Endothelial cell of umbilical vein (primary cell): Measurements from ENCODE around the gene GNA12. TPM values are rescaled to one million over a fixed set of nuclear protein-coding genes. Genes with fewer than 3 reads are reported as not detected.

ENCODE experiments used
- BruUV-seq: library from RNA; stranded (reverse); fragments of 400-500 nt; replicated peaks from 2 replicates; lab custom pipeline; 2021; lab: Mats Ljungman, UMichigan
- CTCF ChIA-PET: fragments of 300-600, 350-600 bp; sonication (Branson Sonifier 250); formaldehyde crosslinking; loops from one replicate; lab custom pipeline; 2021; ENCODE audit warnings: antibody characterized with exemption, inconsistent platforms; lab: Charles Lee
- POLR2A ChIA-PET: fragments of 300-600, 350-600 bp; sonication (Branson Sonifier 250); formaldehyde crosslinking; loops from one replicate; lab custom pipeline; 2021; ENCODE audit warnings: antibody characterized with exemption, inconsistent platforms; lab: Charles Lee
- DNase-seq: peaks from one replicate; pipeline ENCODE4 v3.0.0-alpha.2; 2011; ENCODE audit warnings: low read depth, low spot score
- FAIRE-seq: peaks from 2 replicates; lab custom pipeline; 2011; peaks lifted over from hg19 to GRCh38; lab: Jason Lieb, UNC
- H2AFZ ChIP-seq: 2 replicates; pipeline ENCODE4 v1.6.0; 2012; ENCODE audit warnings: low read depth, low read length, control low read depth, inconsistent platforms
- H3K27ac ChIP-seq: 2 replicates; pipeline ENCODE4 v1.5.1; 2011; ENCODE audit warnings: low read depth, mild to moderate bottlenecking, control low read depth, low read length, moderate library complexity; ENCODE audit not compliant: insufficient read depth
- H3K27me3 ChIP-seq, 2 experiments: 2 replicates each; pipeline versions ENCODE4 v1.6.0 to v1.6.1; 2011; ENCODE audit warnings: low read length in 2 of 2, mixed read lengths in 1 of 2; ENCODE audit not compliant: control insufficient read depth in 2 of 2, insufficient read depth in 2 of 2
- H3K36me3 ChIP-seq, 2 experiments: 2 replicates in 1 of 2; 3 replicates in 1 of 2; pipeline ENCODE4 v1.5.1; 2011; ENCODE audit warnings: low read length in 2 of 2, mild to moderate bottlenecking in 1 of 2, moderate library complexity in 1 of 2; ENCODE audit not compliant: control insufficient read depth in 2 of 2, insufficient read depth in 2 of 2; ENCODE audit errors: extremely low read depth in 1 of 2
- H3K4me1 ChIP-seq: 3 replicates; pipeline ENCODE4 v1.5.1; 2011; ENCODE audit warnings: mild to moderate bottlenecking, low read length; ENCODE audit not compliant: control insufficient read depth, insufficient read depth; ENCODE audit errors: extremely low read depth
- H3K4me2 ChIP-seq: 2 replicates; pipeline ENCODE4 v1.6.1; 2011; ENCODE audit warnings: low read length, control low read depth, mixed read lengths; ENCODE audit not compliant: insufficient read depth
- H3K4me3 ChIP-seq, 3 experiments: fragments of 200-600 bp in 1 of 3; sonication (generic), shearing (Covaris generic) in 1 of 3; replicated peaks in 1 of 3; 2 replicates each; pipeline ENCODE4 v1.5.1; 2011 to 2016; ENCODE audit warnings: control low read depth in 3 of 3, low read length in 3 of 3, mild to moderate bottlenecking in 2 of 3, inconsistent platforms in 1 of 3, low read depth in 1 of 3, moderate library complexity in 1 of 3; ENCODE audit not compliant: insufficient read depth in 1 of 3
- H3K79me2 ChIP-seq: 2 replicates; pipeline ENCODE4 v1.6.0; 2012; ENCODE audit warnings: low read length, inconsistent platforms; ENCODE audit not compliant: control insufficient read depth, insufficient read depth
- H3K9ac ChIP-seq: replicated peaks from 2 replicates; pipeline ENCODE3; 2011; ENCODE audit warnings: low read length, control low read depth; ENCODE audit not compliant: insufficient read depth; ENCODE audit errors: extremely low read depth
- H3K9me1 ChIP-seq: replicated peaks from 3 replicates; pipeline ENCODE4 v1.6.0; 2011; ENCODE audit warnings: mild to moderate bottlenecking, low read length; ENCODE audit not compliant: control insufficient read depth, insufficient read depth; ENCODE audit errors: extremely low read depth
- H3K9me3 ChIP-seq: replicated peaks from 2 replicates; pipeline ENCODE4 v1.5.1; 2012; ENCODE audit warnings: low read length, inconsistent platforms; ENCODE audit not compliant: control insufficient read depth, insufficient read depth
- H4K20me1 ChIP-seq: replicated peaks from 2 replicates; pipeline ENCODE3; 2011; ENCODE audit warnings: mild to moderate bottlenecking, low read length; ENCODE audit not compliant: control insufficient read depth, insufficient read depth; ENCODE audit errors: extremely low read depth
- CTCF ChIP-seq, 2 donors: IDR thresholded peaks; 1 replicate in 1 of 2; 2 replicates in 1 of 2; pipeline ENCODE4 v1.5.1; 2011; ENCODE audit warnings: low read length in 2 of 2, mild to moderate bottlenecking in 2 of 2, moderate library complexity in 2 of 2, control low read depth in 1 of 2, inconsistent platforms in 1 of 2, low read depth in 1 of 2; ENCODE audit not compliant: insufficient read depth in 1 of 2; ENCODE audit errors: extremely low read depth in 1 of 2
- EZH2 ChIP-seq: IDR thresholded peaks from 2 replicates; pipeline ENCODE4 v1.6.1; 2012; ENCODE audit warnings: borderline replicate concordance, low read depth, mild to moderate bottlenecking, moderate library complexity, low read length, inconsistent platforms; ENCODE audit not compliant: severe bottlenecking
- FOS ChIP-seq: IDR thresholded peaks from 2 replicates; pipeline ENCODE4 v1.6.1; 2011; ENCODE audit warnings: mild to moderate bottlenecking, low read length, moderate library complexity, borderline replicate concordance; ENCODE audit not compliant: insufficient read depth
- GATA2 ChIP-seq: IDR thresholded peaks from 2 replicates; pipeline ENCODE4 v1.7.0; 2011; ENCODE audit warnings: low read depth, mild to moderate bottlenecking, moderate library complexity, mixed read lengths, low read length; ENCODE audit not compliant: insufficient read length, insufficient read depth
- JUN ChIP-seq: IDR thresholded peaks from 2 replicates; pipeline ENCODE4 v1.6.1; 2011; ENCODE audit warnings: borderline replicate concordance, low read depth; ENCODE audit not compliant: insufficient read length, insufficient read depth
- MAX ChIP-seq: IDR thresholded peaks from 2 replicates; pipeline ENCODE4 v1.6.1; 2011; ENCODE audit not compliant: insufficient read depth, insufficient read length
- MYC ChIP-seq: IDR thresholded peaks from one replicate; pipeline ENCODE4 v1.6.1; 2011; ENCODE audit warnings: mild to moderate bottlenecking, low read depth, low read length
- POLR2A ChIP-seq: IDR thresholded peaks from 2 replicates; pipeline ENCODE4 v1.6.1; 2012; ENCODE audit warnings: low read depth, mild to moderate bottlenecking, control low read depth, low read length
- POLR2AphosphoS5 ChIP-seq: IDR thresholded peaks from 2 replicates; pipeline ENCODE4 v1.6.1; 2012; ENCODE audit warnings: low read depth, mild to moderate bottlenecking, control low read depth, low read length, moderate library complexity; ENCODE audit not compliant: insufficient read depth
- dilution Hi-C: fragments of 300-500 bp; cut with MboI; formaldehyde crosslinking; loops from one replicate; pipeline ENCODE4 v1.15.0; 2019; ENCODE audit warnings: low sequenced_read_pairs; ENCODE audit not compliant: extremely low pct_ligation_motif_present
- intact Hi-C: fragments of 100-400 bp; cut with micrococcal nuclease; formaldehyde crosslinking; loops from one replicate; pipeline ENCODE4 v1.10.0; 2022
- polyA plus RNA-seq, 4 experiments: library from polyadenylated mRNA; depleted of rRNA in 3 of 4; stranded (reverse) in 3 of 4; unstranded in 1 of 4; fragments of >200 nt; gene quantifications; 2 replicates each; pipeline versions ENCODE4 v1.2.1 to v1.2.3, GENCODE V29; 2011 to 2012; ENCODE audit warnings: missing spikeins in 1 of 4
- total RNA-seq: library from RNA; stranded (reverse); gene quantifications from 2 replicates; pipeline ENCODE4 v1.2.3, GENCODE V29; 2021

The GNA12 gene
- total and polyA plus RNA-seq, 2 donors (not counting 3 experiments of a cell fraction or from before 2014, with no cell fraction given), result 63.0 to 75.1 TPM

- Histone ChIP-seq H3K9me1 (no peaks in the 10 kb centered on the region), H3K36me3 (no peaks in the 10 kb centered on the region), H3K4me2 (no peak overlapping the region), H4K20me1 (no peaks in the 10 kb centered on the region), H3K4me3 (no peak overlapping the region), H3K27ac (no peak overlapping the region), H3K9me3 (no peaks in the 10 kb centered on the region), H3K9ac (no peak overlapping the region), H3K27me3 (no peaks in the 10 kb centered on the region), H3K79me2 (peaks cover 9% of the 10 kb centered on the region), H2AFZ (no peak overlapping the region), H3K4me1 (peaks cover 21% of the 10 kb centered on the region)
- ChIA-PET CTCF (no interaction called here), POLR2A (no interaction called here)
- DNase-seq (no peak), FAIRE-seq (no peak)
- intact Hi-C loops, result loop anchor here (5.0 kb wide), 1 partner anchor 107 kb away; no protein-coding TSS in a partner anchor
- TF ChIP-seq CTCF (IDR thresholded peaks at IDR 0.05; ENCODE audit: extremely low read depth in 1 of 2, insufficient read depth in 1 of 2, low read depth in 1 of 2, low read length in 2 of 2), result no peak
- TF ChIP-seq POLR2AphosphoS5, result no peak
- no peak for TF ChIP-seq EZH2
- TF ChIP-seq MYC, result no peak
- TF ChIP-seq POLR2A, result no peak
- no peak for TF ChIP-seq JUN
- TF ChIP-seq MAX, result no peak
- TF ChIP-seq FOS, result no peak
- no peak for TF ChIP-seq GATA2
- no TSS peak for BruUV-seq
- dilution Hi-C loops, result no loop called here
Observed at GRCh38 chr7:2754912-2755311, 89.2 kb downstream of the GNA12 start.
